Measurements from ENCODE around the gene OPCML.

Gene OPCML

GRCh38 chr11:132850266-132850665 is 682.0 kb downstream of the OPCML start:
- DNase-seq (ENCODE audit: low spot score): no peak

DNA sequence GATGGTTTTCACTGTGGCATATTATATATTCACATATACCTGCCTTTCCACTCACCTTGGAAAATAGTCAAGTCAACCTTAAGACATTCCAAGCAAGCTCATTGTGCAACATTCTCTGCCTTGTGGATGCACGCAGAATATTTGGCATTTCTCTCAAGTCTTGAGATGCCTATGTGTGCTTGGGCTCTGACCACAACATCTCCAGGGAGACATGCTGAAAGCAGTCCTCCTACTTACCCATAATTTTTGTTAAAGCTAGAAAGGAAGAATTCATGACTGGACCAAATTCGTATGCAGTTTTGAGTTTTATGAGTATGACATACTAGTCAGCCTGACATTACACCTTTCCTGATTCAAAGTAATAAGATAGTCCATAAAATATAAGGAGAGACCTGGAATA is 684.0 kb downstream of the OPCML start:
- no peak for DNase-seq (ENCODE audit: low spot score)

DNA sequence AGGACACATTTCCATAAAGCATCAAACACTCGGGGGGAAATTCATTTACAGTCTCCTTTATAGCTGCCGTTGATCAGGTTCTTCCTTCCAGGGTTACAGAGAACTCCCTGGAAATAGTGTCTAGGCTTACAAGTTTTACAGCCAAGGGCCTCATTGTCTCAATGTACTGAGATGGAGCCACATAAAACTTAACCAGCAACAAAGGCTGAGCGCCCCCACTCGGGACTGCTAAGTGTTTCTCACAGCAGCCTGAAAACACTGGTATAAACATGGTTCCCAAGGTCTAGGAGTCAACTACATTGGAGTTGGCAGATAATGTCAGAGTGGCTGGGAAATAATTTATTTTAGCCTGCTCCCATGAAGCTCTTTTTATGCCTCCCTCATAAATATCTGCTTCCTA is 686.2 kb downstream of the OPCML start:
- DNase-seq (ENCODE audit: low spot score): no peak

DNA sequence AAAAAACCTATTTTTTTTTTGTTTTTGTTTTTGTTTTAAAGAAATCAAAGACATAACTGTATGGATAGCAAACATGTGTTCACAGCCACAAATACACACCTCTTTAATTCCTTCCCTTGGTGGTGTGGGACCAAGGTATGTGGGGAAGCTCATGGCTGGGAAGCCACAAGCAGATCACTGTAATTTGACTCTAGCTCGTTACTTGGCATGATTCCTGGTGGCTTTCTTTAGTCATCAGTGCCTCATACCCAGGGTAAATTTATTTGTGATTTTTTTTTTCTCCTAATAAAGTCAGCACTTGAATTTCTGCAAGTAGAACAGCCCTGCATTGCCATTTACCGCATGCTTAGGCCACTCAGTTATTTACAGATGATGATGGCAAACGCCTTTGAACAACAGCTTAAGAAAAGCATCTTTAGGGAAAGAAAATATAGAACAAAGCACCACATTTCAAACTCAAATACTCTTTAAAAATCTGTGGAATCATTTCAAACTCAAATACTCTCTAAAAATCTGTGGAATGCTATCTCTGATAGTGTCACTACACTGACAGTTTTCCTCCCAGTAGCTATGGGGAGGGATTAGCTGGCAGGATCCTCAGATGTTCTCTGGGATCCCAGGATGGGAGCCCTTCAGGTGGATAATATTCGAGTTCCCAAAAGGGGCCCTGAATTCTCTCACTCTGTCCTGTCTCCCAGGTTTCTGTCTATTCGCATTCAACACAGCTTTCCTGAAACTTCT is 687.2 kb downstream of the OPCML start:
- DNase-seq (ENCODE audit: low spot score): peak; percentile 51

DNA sequence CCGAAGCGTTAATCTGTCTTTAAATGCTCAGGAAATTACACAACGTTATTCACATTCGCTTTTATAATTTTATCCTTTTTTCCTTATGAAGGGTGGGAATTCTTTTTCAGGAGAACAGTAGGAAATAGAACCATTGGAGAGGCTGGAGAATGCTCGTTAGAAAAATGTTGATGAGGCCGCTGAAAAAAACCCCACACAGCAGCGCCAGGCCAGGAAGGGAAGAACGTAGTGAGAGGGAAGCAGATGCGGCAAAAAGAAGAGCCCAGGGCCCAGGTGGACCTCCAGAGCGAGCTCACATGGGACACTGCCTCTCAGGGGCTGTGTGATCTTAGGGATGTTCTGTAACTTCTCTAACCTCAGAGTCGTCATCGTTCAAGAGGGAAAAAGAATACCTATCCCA is 691.6 kb downstream of the OPCML start:
- no peak for DNase-seq (ENCODE audit: low spot score)

- DNase-seq (ENCODE audit: low spot score): no peak
Observed at GRCh38 chr11:132840191-132840590, 692.1 kb downstream of the OPCML start.

DNA sequence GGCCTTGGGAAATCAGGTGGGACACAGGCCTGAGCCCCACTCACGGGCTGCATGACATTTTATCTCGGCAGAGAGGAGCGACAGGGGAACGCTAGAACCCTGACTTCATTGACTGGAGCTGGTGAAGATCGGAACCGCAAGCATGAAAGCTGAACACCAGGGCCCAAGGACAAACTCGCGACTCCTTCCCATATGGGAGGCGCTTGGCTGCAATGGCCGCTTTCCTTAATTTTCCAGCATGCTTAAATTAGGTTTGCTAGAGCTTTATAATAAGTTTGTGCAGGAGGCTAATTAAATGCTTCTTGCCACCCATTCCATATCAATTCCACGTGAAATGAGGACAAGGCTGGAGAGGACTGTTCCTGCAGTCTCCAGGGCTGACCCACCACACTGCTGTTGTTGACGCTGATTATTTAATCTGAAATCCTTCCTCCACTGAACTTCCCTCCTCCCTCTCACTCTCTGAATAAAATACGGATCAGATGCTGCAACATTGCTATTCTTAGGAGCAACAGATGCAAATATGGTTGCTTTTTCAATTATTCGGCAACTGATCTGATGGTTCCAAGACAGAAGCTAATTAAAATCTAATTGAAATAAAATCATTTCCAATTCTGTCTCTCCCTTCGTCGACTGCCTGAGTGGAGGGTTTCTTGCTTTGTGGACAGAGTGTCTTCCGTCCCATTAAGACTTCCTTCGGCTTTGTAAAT is 692.9 kb downstream of the OPCML start:
- DNase-seq (ENCODE audit: low spot score): no peak

DNA sequence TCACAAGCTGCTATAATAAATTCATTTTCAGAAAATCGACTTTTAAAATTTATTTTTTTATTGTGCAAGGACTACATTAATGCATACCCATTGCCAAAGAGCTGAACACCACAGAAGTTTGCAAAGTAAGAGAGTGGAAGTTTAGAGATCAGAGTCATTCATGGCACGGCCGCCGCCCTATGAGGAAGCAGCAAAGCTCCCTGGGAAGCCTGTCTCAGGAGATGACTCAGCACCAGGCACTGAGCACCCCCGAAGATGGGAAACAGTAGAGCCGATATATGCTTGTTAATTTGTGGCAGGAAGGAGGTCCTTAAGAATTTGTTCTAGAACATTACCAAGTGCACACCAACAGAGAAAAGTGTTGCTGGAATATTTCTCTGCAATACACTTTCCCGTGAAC is 693.7 kb downstream of the OPCML start:
- DNase-seq (ENCODE audit: low spot score): peak; percentile 7

DNA sequence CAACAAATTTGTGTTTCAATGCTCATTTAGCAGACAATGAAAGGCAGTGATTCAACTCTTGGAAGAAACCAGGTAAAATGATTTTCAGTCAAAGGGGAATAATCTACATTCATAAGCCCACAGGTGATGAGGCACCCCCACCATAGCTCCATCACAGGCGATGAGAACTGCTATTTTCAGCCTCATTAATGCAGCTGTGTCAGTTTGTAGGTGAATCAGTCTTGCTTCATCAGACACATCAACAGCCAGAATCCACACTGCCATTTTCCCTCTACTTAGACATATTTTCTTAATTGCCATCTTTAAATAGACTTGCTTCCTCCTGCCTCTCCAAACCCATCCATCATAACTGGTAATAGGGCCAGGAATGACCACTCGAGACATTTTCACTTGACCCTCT is 701.0 kb downstream of the OPCML start:
- DNase-seq (ENCODE audit: low spot score): no peak

- no peak for DNase-seq (ENCODE audit: low spot score)
Observed at GRCh38 chr11:132824642-132825041, 707.7 kb downstream of the OPCML start.

GRCh38 chr11:132822276-132822675 is 710.0 kb downstream of the OPCML start:
- no peak for DNase-seq (ENCODE audit: low spot score)

- DNase-seq (ENCODE audit: low spot score): no peak
Observed at GRCh38 chr11:132821499-132821898, 710.8 kb downstream of the OPCML start.

GRCh38 chr11:132821014-132821413 is 711.3 kb downstream of the OPCML start:
- no peak for DNase-seq (ENCODE audit: low spot score)

DNA sequence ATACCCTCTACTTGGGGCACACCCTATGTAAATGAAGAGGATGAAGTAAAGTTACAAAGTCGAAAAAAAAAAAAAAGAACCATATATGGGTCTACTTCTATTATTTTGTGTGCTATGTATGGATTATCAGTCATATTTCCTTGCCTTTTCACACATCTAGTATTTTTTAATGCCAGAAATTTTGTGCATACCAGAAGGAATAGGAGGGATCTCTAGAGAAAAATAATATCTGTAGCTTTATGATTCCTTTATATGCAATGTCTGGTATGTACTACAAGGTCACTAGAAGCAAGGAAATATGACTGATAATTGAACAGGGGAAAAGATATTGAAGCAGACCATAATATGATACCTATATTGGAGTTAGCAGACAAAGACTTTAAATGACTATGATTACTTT is 713.4 kb downstream of the OPCML start:
- DNase-seq (ENCODE audit: low spot score): no peak

- no peak for DNase-seq (ENCODE audit: low spot score)
Observed at GRCh38 chr11:132817387-132817786, 714.9 kb downstream of the OPCML start.

DNA sequence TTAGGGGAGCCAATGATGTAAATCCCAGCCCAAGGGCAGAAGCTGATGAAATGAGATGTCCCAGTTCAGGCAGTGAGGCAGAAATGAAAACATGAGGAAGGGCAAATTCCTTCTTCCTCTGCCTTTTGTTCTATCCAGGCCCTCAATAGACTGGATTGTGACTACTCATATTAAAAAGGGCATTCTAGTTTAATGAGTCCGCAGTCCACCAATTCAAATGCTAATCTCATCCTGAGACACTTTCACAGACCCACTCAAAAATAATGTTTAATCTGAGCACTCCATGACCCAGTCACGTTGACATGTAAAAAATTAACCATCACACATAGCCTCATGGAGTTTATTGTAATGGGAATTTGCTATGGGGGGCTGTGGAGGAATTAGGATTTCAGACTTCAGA is 717.9 kb downstream of the OPCML start:
- DNase-seq (ENCODE audit: low spot score): no peak

DNA sequence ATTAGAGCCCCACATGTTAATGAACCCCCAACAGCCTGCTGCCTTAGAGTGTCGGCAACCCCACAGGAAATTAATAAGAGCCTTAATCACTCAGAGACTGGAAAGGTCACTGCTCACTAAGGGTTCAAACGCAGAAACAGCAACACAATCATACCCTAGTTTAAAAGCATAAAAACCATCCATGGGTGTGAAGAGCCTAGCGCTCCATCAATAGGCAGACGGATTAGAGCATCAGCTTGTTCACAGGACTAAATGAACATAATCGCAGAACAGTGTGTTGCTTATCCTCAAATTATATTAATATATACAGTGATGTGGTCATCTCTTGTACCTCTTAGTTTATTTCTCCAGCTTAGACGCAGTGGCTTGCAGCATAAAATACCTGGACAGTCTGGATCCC is 720.7 kb downstream of the OPCML start:
- no peak for DNase-seq (ENCODE audit: low spot score)

DNA sequence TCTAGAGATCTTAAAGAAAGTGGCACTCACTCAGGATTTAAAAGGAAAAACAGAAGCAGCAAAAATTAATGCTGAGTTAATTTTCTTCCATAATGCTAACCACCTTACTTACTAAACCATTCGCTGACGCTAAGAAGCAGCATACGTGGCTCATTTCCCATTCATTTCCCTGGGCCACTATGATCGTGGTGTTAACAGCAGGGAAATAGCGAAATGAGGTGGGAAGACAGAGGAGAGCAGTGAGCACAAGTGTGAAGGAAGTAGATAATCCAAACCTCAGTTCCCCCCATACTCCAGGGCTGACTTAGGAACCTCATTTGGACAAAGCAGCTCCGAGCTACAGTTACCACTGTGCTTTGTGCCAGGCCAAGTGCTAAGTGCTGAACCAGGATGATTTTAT is 723.2 kb downstream of the OPCML start:
- DNase-seq (ENCODE audit: low spot score): no peak

- DNase-seq (ENCODE audit: low spot score): no peak
Observed at GRCh38 chr11:132804258-132804657, 728.0 kb downstream of the OPCML start.

GRCh38 chr11:132803436-132803835 is 728.9 kb downstream of the OPCML start:
- no peak for DNase-seq (ENCODE audit: low spot score)

DNA sequence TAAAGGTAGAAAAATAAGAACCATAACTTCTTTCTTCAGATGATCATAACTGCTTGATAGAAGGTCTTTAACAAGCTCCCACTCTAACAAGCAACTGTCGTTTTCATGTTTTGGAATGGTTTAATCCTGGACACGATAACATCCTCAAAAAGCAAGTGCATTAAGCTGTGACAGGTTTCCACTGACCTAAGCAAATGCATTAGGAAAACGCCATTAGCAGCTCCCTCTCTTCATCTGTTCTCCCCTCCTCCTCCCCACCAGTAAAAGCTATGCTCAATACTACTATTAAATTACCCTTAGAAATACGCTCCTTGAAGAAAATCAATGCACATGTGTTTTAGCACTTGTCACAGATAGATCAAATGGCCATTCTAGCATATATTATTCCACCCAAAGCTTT is 729.4 kb downstream of the OPCML start:
- DNase-seq (ENCODE audit: low spot score): no peak

GRCh38 chr11:132793831-132794230 is 738.5 kb downstream of the OPCML start:
- DNase-seq (ENCODE audit: low spot score): no peak

DNA sequence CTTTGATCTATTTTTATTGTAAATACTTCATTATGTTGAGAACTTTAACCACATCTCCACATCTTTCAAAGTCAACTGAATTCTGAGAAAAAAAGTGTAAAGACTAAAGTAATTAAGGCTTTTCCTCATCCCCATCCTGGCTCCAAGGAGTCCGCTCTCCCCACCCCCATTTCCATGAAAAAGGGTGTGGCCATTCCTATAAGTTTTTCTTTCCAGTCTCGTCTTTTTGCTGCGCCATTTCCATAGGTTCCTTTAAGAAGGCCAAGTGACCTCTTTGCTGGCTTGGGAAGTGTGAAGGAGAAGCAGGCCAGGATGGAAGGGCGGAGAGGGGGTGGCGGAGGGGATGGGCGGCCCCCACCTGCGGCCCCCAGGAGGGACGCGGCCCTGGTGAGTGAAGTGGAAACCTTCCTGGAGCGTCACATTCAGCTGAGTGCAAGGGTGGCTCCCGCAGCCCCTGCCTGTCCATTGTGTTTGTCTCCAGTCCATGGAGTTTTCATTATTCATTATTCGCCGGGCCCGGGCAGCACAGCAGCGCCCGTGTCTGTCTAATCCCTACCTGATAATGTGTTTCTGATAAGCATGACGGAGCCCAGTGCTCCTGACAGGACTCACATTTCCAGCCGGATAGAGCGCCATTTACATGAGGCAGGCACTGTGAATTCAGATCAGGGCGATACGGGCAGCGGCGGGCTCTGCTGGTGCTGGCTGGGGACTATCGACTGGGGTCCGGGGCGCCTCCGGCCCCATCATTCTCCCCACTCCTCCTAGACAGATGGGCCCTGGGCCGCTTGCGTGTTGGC is 739.8 kb downstream of the OPCML start:
- no peak for DNase-seq (ENCODE audit: low spot score)

Data from AG08396 (cell line).